HG02852 (cell line): Measurements from ENCODE around the gene RBBP4.
"Not testable (repeated sequence)": the region's sequence is repeated elsewhere in the genome, so short reads cannot be mapped to it uniquely, and the experiment has no call there.

ENCODE experiments used
- ATAC-seq: cut with Tn5 transposase; IDR thresholded peaks from one replicate; pipeline ENCODE4 v1.9.1; 2021; ENCODE audit warnings: mild to moderate bottlenecking, moderate library complexity; ENCODE audit not compliant: unreplicated experiment

The RBBP4 gene

DNA sequence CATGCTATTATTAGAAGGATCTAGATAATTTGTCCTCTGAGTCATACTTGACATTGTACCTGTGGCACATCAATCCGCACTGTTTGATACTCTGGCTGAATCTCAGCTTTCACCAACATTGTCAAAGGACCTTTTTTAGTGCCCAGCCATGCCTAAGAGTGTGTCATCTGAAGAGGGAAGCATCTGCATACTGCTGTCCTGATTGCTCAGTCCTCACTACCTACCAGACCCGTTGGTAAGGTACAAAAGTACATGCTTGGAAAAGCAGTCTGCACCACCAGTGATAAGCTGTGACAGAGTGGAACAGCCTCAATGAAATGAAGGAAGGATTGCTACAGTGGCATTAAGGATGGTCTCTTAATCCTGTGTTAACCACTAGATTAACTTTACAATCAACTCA lies 34.5 kb downstream of the RBBP4 start:
- ATAC-seq = no peak

- no peak for ATAC-seq
These were observed 35.4 kb downstream of the RBBP4 start for GRCh38 chr1:32686387-32686786.

GRCh38 chr1:32693455-32694174 lies 42.6 kb downstream of the RBBP4 start:
- ATAC-seq = no peak

GRCh38 chr1:32695098-32695904 lies 44.3 kb downstream of the RBBP4 start:
- ATAC-seq = no peak

DNA sequence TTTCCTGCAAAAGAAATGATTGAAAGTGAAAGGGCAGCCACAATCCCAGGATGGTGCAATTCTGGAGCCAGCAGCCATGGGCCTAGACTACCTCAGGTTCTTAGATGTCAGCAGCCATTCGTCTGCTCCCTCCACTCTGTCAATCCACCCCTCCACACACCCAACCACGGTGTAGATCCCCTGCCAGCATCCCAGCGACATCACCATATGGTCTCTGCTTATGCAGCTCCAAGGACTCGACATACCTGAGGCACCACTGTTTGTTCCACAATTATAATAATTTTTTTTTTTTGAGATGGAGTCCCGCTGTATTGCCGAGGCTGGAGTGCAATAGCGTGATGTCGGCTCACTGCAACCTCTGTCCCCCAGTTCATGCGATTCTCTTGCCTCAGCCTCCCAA lies 45.0 kb downstream of the RBBP4 start:
- no peak for ATAC-seq

DNA sequence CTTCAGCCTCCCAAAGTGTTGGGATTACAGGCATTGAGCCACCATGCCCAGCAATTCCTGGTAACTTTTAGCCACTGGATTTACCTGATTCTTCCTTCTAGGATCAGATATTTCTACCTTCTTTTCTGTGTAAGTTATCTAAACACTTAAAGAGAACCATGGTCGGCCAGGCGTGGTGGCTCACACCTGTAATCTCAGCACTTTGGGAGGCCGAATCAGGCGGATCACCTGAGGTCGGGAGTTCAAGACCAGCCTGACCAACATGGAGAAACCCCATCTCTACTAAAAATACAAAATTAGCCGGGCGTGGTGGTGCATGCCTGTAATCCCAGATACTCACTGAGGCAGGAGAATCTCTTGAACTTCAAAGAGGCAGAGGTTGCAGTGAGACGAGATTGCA lies 46.0 kb downstream of the RBBP4 start:
- not testable (repeated sequence) for ATAC-seq

DNA sequence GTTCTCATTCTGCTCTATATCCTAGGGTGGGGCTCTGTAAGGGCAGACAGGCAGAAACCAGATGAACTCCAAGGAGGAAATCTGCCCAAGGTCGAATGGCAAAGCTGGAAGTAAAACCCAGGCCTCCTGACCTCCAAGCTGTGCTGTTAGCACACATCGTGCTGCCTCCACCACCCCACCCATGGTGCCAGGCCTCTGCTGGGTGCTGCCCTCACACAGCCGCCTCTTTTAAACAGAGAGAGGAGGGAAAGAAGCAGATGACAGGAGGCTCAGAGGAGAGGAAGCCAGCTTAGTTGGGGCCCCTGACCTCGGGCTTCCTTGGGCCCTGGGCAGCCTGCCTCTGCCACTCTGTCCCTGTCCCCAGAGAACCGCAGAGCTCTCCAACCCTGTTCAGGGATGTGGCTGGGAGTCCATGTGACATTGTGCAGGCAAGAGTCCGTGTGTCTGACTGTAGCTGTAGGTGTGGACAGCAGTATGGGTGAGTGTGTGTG lies 50.5 kb downstream of the RBBP4 start:
- ATAC-seq = no peak

- no peak for ATAC-seq
These were observed 51.1 kb downstream of the RBBP4 start for GRCh38 chr1:32701951-32702598.

DNA sequence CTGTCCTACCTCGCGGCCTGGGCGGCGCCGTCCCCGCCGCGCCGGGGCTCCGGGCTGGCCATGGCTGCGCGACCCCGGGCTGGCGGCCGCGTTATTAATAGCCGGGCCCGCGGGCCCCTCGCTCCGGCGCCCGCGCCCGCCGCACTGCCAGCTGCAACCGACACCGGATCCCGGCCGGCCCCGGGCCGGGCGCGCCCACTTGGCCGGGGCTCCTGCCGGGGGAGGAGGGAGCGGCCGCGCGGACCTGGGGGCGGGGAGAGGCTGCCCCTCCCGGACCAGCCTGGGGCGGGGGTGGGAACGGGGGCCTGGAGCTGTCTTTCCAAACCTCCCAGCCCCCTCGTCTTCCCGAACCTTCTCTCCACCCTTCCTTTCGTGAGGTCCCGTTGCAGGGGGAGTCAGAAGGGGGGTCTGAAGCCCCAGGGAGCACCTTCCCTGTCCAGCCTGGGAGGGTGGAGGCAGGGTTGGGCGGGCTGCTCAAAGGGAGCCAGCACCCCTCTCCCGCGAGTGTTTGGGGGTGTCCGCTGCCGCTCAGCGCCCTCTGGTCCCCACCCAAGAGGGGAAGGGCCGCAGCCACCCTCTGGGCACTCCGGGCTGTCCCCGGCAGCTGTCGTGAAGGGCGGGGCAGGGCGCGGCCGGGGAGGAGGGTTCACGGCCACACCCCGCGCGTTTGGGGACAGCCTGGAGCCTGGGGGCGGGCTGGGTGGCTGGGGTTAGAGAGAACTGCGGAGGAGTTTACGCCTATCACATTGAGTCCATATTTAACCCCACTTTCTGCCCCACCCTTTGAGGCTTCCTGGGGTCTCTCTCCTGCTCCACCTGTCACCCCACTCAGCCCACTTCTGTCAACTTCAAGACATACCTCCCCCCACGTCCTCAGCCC lies 51.8 kb downstream of the RBBP4 start, which contains the start of gene SYNC:
Gene SYNC, minus strand, starts transcription at position 172 of the 880 bp plus-strand sequence. Its CDS starts 110 bp downstream, at position 62.
- no peak for ATAC-seq

- no peak for ATAC-seq
These were observed 52.7 kb downstream of the RBBP4 start for GRCh38 chr1:32703479-32704291.

DNA sequence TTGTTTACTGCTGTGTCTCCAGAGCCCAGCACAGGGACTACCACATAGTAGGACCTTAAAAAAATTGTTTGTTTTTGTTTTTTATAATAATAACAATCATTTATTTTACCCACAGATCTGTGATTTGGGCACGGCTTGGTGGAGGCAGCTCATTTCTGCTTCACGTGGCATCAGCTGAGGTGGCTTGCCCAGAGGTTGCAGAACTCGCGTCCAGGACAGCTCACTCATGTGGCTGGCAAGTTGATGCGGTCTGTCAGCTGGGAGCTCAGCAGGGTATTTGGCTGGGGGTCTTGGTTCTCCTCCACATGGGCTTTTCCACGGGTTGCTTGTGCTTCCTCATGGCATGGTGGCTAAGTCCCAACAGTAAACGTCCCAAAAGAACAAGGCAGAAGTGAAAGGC lies 54.5 kb downstream of the RBBP4 start:
- no peak for ATAC-seq

DNA sequence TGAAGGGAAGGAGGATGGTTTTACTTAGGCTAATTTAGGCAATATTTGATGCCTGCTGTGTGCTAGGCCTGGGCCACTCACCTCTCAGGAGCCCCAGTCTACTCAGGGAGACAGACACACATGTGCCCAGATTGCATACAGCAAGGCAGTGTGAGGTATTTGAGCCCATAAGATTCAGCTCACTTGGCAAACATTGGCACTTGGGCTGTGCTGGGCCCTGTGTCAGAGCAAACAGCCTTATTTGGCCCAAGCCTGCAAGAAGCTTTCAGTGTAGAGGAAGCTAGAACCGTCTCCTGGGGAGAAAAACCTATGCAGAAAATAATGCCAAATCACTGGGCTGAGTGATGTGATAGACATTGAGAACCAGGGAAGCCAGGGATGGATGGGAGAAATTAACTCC lies 55.5 kb downstream of the RBBP4 start:
- ATAC-seq = no peak

DNA sequence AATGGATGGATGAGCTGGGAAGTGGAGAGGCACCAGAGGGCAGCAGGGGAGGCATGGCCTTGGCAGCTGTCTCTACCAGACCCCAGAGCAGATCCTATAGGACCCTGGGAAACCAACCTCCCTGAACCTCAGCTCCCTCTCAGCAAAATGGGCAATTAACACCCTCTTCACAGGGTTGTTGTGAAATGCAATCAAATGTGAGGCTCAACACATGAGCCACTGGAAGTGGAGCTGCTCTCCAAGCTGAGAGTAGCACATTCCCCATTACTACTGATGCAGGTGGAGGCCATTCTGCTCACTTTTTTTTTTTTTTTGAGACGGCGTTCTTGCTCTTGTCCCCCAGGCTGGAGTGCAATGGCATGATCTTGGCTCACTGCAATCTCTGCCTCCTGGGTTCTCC lies 58.1 kb downstream of the RBBP4 start:
- ATAC-seq = no peak

- no peak for ATAC-seq
These were observed 58.5 kb downstream of the RBBP4 start for GRCh38 chr1:32709476-32709875.

DNA sequence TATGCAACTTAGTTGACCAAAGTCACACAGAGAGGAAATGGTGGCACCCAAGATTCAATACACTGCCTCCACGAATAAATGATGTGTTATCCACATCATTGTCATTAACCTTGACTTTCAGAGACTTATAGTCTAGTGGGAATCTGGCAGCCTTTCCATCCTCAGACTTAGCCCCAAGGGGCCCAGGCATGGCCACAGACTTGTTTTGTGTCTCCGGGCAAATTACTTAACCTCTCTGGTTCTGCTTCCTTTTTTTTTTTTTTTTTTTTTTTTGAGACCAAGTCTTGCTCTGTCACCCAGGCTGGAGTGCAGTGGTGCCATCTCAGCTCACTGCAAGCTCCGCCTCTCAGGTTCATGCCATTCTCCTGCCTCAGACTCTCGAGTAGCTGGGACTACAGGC lies 60.2 kb downstream of the RBBP4 start:
- not testable (repeated sequence) for ATAC-seq

DNA sequence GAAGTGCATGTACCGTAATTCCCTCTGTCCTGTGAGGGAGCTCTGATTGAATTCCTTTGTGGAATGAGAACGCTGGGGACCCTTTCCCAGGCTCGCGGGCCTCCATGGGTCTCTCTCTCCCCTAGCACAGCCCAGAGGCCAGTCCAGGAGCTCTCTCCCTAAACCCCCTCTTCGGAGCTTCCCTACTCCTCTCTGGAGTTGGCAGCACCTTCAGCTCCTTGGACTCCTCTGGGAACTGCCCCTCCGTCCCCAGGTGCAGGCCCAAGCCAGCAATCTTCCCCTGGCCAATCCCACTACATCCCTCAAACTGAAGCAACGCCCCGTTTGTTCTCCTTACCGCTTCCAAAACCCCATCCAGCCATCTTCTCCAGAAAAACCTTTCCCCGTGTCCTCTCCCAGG lies 62.1 kb downstream of the RBBP4 start:
- no peak for ATAC-seq

DNA sequence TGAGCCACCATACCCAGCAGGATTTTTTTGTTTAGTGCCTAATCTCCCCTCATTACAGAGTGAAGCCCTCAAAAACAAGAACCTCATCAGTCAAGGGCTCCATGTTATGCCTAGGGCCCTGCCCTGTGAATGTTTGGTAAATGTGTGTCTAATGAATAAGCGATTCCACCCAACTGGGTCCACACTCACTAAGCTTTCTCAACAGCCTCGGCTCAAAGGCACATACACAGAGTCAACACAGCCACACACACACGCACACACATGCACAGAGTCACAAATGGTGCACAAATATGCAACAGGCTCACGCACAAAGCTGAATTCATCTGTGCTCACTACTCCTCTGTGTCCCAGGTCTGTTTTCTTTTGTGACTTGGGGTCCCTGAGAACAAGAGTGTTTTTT lies 63.3 kb downstream of the RBBP4 start:
- no peak for ATAC-seq

GRCh38 chr1:32715901-32716311 lies 64.9 kb downstream of the RBBP4 start:
- ATAC-seq = no peak

- no peak for ATAC-seq
These were observed 65.5 kb downstream of the RBBP4 start for GRCh38 chr1:32716312-32717148.
